Karpas-422 (cell line): ENCODE results near the gene CNMD. TPM values are rescaled to one million over a fixed set of nuclear protein-coding genes. Genes with fewer than 3 reads are reported as not detected.

Experiments
- DNase-seq: peaks from one replicate; pipeline ENCODE4 v3.0.0-alpha.2; 2015
- H2AFZ ChIP-seq: fragments of 200-600 bp; sonication (generic); 2 replicates; pipeline ENCODE4 v1.6.1; 2014; ENCODE audit warnings: antibody characterized with exemption, low read length, mixed read lengths
- H3K27ac ChIP-seq: fragments of 200-600 bp; sonication (generic); 2 replicates; pipeline ENCODE4 v1.5.1; 2014; ENCODE audit warnings: mild to moderate bottlenecking, low read length, moderate library complexity
- H3K27me3 ChIP-seq: fragments of 200-600 bp; sonication (generic); 2 replicates; pipeline ENCODE4 v1.6.1; 2014; ENCODE audit warnings: low read length, mixed read lengths
- H3K36me3 ChIP-seq: fragments of 200-600 bp; sonication (generic); 2 replicates; pipeline ENCODE4 v1.6.1; 2014; ENCODE audit warnings: low read length, mixed read lengths; ENCODE audit not compliant: insufficient read depth
- H3K4me1 ChIP-seq: fragments of 200-600 bp; sonication (generic); 2 replicates; pipeline ENCODE4 v1.6.1; 2014; ENCODE audit warnings: mild to moderate bottlenecking, low read length, mixed read lengths
- H3K4me2 ChIP-seq: fragments of 200-600 bp; sonication (generic); 2 replicates; pipeline ENCODE4 v1.6.1; 2014; ENCODE audit warnings: low read length, low read depth, mild to moderate bottlenecking; ENCODE audit not compliant: poor library complexity, severe bottlenecking
- H3K4me3 ChIP-seq: fragments of 200-600 bp; sonication (generic); 2 replicates; pipeline ENCODE4 v1.5.1; 2014; ENCODE audit warnings: mild to moderate bottlenecking, antibody characterized with exemption, low read length, mixed read lengths
- H3K79me2 ChIP-seq: fragments of 200-600 bp; sonication (generic); 2 replicates; pipeline ENCODE4 v1.6.1; 2014; ENCODE audit warnings: mild to moderate bottlenecking, low read length, mixed read lengths
- H3K9ac ChIP-seq: fragments of 200-600 bp; sonication (generic); 2 replicates; pipeline ENCODE4 v1.6.0; 2014; ENCODE audit warnings: low read length
- H3K9me2 ChIP-seq: fragments of 200-600 bp; sonication (generic), shearing (Covaris generic); replicated peaks from 2 replicates; pipeline ENCODE4 v1.6.0; 2014; ENCODE audit warnings: mild to moderate bottlenecking, low read length, moderate library complexity; ENCODE audit not compliant: insufficient read depth
- H3K9me3 ChIP-seq: fragments of 300-700, 200-600 bp; sonication (generic); 2 replicates; pipeline ENCODE4 v1.6.1; 2014; ENCODE audit warnings: low read length, mixed read lengths
- H4K20me1 ChIP-seq: fragments of 200-600 bp; sonication (generic); 2 replicates; pipeline ENCODE4 v1.6.1; 2014; ENCODE audit warnings: mild to moderate bottlenecking, antibody characterized with exemption, low read length, low read depth; ENCODE audit not compliant: insufficient read depth
- total RNA-seq: library from RNA; depleted of rRNA; stranded (reverse); fragments of >200 nt; shearing (Covaris generic); gene quantifications from 2 replicates; pipeline ENCODE4 v1.2.3, GENCODE V29; 2014; ENCODE audit warnings: low replicate concordance

CNMD gene
- total RNA-seq, 1 experiment from 2014 or later, result not detected

- Histone ChIP-seq H3K4me3 (no peak overlapping the region), H3K9me3 (no peaks in the 10 kb centered on the region), H3K36me3 (no peaks in the 10 kb centered on the region), H3K9ac (no peak overlapping the region), H4K20me1 (no peaks in the 10 kb centered on the region), H3K4me1 (no peaks in the 10 kb centered on the region), H3K27ac (no peak overlapping the region), H3K9me2 (no peaks in the 10 kb centered on the region), H3K27me3 (0 out of 2 replicates have a peak, but pooled peaks cover 3% of the 10 kb centered on the region), H2AFZ (no peak overlapping the region), H3K4me2 (no peak overlapping the region), H3K79me2 (no peaks in the 10 kb centered on the region)
- DNase-seq, result no peak
These were observed 41.0 kb upstream of the CNMD start for GRCh38 chr13:52780611-52781010.

GRCh38 chr13:52780092-52780491, 40.5 kb upstream of the CNMD start:
- H3K4me1 ChIP-seq, result no peaks in the 10 kb centered on the region

GRCh38 chr13:52779103-52779502, 39.5 kb upstream of the CNMD start:
- Histone ChIP-seq H3K4me3 (no peak overlapping the region), H3K79me2 (no peaks in the 10 kb centered on the region), H3K27me3 (0 out of 2 replicates have a peak, but pooled peaks cover 3% of the 10 kb centered on the region), H4K20me1 (no peaks in the 10 kb centered on the region), H3K36me3 (no peaks in the 10 kb centered on the region), H3K27ac (no peak overlapping the region), H3K9ac (no peak overlapping the region), H3K9me3 (no peaks in the 10 kb centered on the region), H3K4me1 (no peaks in the 10 kb centered on the region), H3K9me2 (no peaks in the 10 kb centered on the region), H2AFZ (no peak overlapping the region), H3K4me2 (no peak overlapping the region)
- no peak for DNase-seq

More at GRCh38 chr13:52780092-52780491, 40.5 kb upstream of the CNMD start:
- H3K9me3 ChIP-seq, result no peaks in the 10 kb centered on the region
- H3K9ac ChIP-seq, result no peak overlapping the region
- no peaks in the 10 kb centered on the region for H3K9me2 ChIP-seq
- no peaks in the 10 kb centered on the region for H3K36me3 ChIP-seq
- no peak overlapping the region for H3K27ac ChIP-seq
- no peaks in the 10 kb centered on the region for H4K20me1 ChIP-seq
- H3K4me2 ChIP-seq, result no peak overlapping the region
- H2AFZ ChIP-seq, result no peak overlapping the region
- 0 out of 2 replicates have a peak, but pooled peaks cover 3% of the 10 kb centered on the region for H3K27me3 ChIP-seq
- H3K79me2 ChIP-seq, result no peaks in the 10 kb centered on the region
- H3K4me3 ChIP-seq, result no peak overlapping the region
- DNase-seq, result no peak

- Histone ChIP-seq H2AFZ (no peak overlapping the region), H3K79me2 (no peaks in the 10 kb centered on the region), H3K27ac (no peak overlapping the region), H3K27me3 (0 out of 2 replicates have a peak, but pooled peaks cover 3% of the 10 kb centered on the region), H3K9ac (no peak overlapping the region), H4K20me1 (no peaks in the 10 kb centered on the region), H3K36me3 (no peaks in the 10 kb centered on the region), H3K4me3 (no peak overlapping the region), H3K9me2 (no peaks in the 10 kb centered on the region), H3K9me3 (no peaks in the 10 kb centered on the region), H3K4me1 (no peaks in the 10 kb centered on the region), H3K4me2 (no peak overlapping the region)
- DNase-seq, result no peak
These were observed 37.1 kb upstream of the CNMD start for GRCh38 chr13:52776726-52777125.

GRCh38 chr13:52775511-52775910, 35.9 kb upstream of the CNMD start:
- DNase-seq, result no peak
- Histone ChIP-seq H3K4me3 (no peak overlapping the region), H2AFZ (no peak overlapping the region), H3K79me2 (no peaks in the 10 kb centered on the region), H3K4me2 (no peak overlapping the region), H3K27ac (no peak overlapping the region), H3K9me3 (no peaks in the 10 kb centered on the region), H3K9me2 (no peaks in the 10 kb centered on the region), H3K4me1 (no peaks in the 10 kb centered on the region), H3K36me3 (no peaks in the 10 kb centered on the region), H3K27me3 (0 out of 2 replicates have a peak, but pooled peaks cover 3% of the 10 kb centered on the region), H3K9ac (no peak overlapping the region), H4K20me1 (no peaks in the 10 kb centered on the region)

GRCh38 chr13:52767949-52768516, 28.4 kb upstream of the CNMD start:
- no peaks in the 10 kb centered on the region for H3K36me3 ChIP-seq
- H3K27me3 ChIP-seq, result no peaks in the 10 kb centered on the region
- no peak overlapping the region for H3K4me3 ChIP-seq

GRCh38 chr13:52765611-52766390, 26.2 kb upstream of the CNMD start:
- Histone ChIP-seq H3K4me2 (no peak overlapping the region), H3K27ac (no peak overlapping the region), H4K20me1 (no peaks in the 10 kb centered on the region), H3K9me3 (no peaks in the 10 kb centered on the region), H3K9ac (no peak overlapping the region), H3K9me2 (no peaks in the 10 kb centered on the region), H3K36me3 (no peaks in the 10 kb centered on the region), H2AFZ (no peak overlapping the region), H3K27me3 (no peaks in the 10 kb centered on the region), H3K79me2 (no peaks in the 10 kb centered on the region), H3K4me3 (no peak overlapping the region), H3K4me1 (no peaks in the 10 kb centered on the region)
- DNase-seq, result no peak

More at GRCh38 chr13:52767949-52768516, 28.4 kb upstream of the CNMD start:
- no peak overlapping the region for H3K27ac ChIP-seq
- no peak overlapping the region for H3K4me2 ChIP-seq
- H3K9ac ChIP-seq, result no peak overlapping the region
- H3K79me2 ChIP-seq, result no peaks in the 10 kb centered on the region
- no peaks in the 10 kb centered on the region for H3K9me2 ChIP-seq
- H3K9me3 ChIP-seq, result no peaks in the 10 kb centered on the region
- H3K4me1 ChIP-seq, result no peaks in the 10 kb centered on the region
- no peaks in the 10 kb centered on the region for H4K20me1 ChIP-seq
- no peak overlapping the region for H2AFZ ChIP-seq
- DNase-seq, result no peak

- H3K9ac ChIP-seq, result no peak overlapping the region
- no peak overlapping the region for H3K27ac ChIP-seq
- H3K27me3 ChIP-seq, result no peaks in the 10 kb centered on the region
- no peak overlapping the region for H3K4me2 ChIP-seq
- no peak for DNase-seq
- no peaks in the 10 kb centered on the region for H3K9me3 ChIP-seq
- H3K79me2 ChIP-seq, result no peaks in the 10 kb centered on the region
- no peaks in the 10 kb centered on the region for H3K4me1 ChIP-seq
- no peak overlapping the region for H3K4me3 ChIP-seq
- no peak overlapping the region for H2AFZ ChIP-seq
- no peaks in the 10 kb centered on the region for H3K9me2 ChIP-seq
- no peaks in the 10 kb centered on the region for H3K36me3 ChIP-seq
- H4K20me1 ChIP-seq, result no peaks in the 10 kb centered on the region
These were observed 20.5 kb upstream of the CNMD start for GRCh38 chr13:52760077-52760476.
